Activated CD8-positive, alpha-beta memory T cell treated with anti-CD3 and anti-CD28 coated beads, Interleukin-2, amount 10 ng/mL, durations not matched to agents 7 days and 5 days (primary cell): ENCODE measurements around the gene RIPK3. TPM values are rescaled to one million over a fixed set of nuclear protein-coding genes. Genes with fewer than 3 reads are reported as not detected.
A peak's percentile ranks its signal among the peaks of the same experiment; 100 is the strongest.

Source experiments
- ATAC-seq: fragments of 150-1000 bp; cut with Tn5 transposase; one replicate; pipeline ENCODE4 v1.10.0; 2021; ENCODE audit warnings: moderate library complexity
- CTCF ChIA-PET: fragments of 350-600 bp; sonication (Branson Sonifier 250); formaldehyde crosslinking; loops from one replicate; lab custom pipeline; 2021; ENCODE audit warnings: antibody characterized with exemption; lab: Charles Lee
- DNase-seq: peaks from one replicate; pipeline ENCODE4 v3.0.0-alpha.2; 2020
- H3K27ac Mint-ChIP-seq: one replicate; pipeline ENCODE4 v1.8.0; 2021; ENCODE audit warnings: mild to moderate bottlenecking, mixed read lengths
- H3K27me3 Mint-ChIP-seq: one replicate; pipeline ENCODE4 v1.8.0; 2021; ENCODE audit warnings: mixed read lengths
- H3K36me3 Mint-ChIP-seq: one replicate; pipeline ENCODE4 v1.8.0; 2021; ENCODE audit warnings: mild to moderate bottlenecking, mixed read lengths
- H3K4me1 Mint-ChIP-seq: one replicate; pipeline ENCODE4 v1.8.0; 2021; ENCODE audit warnings: mixed read lengths
- H3K4me3 Mint-ChIP-seq: one replicate; pipeline ENCODE4 v1.8.0; 2021; ENCODE audit warnings: mild to moderate bottlenecking, moderate library complexity, mixed read lengths
- H3K9me3 Mint-ChIP-seq: one replicate; pipeline ENCODE4 v1.8.0; 2022; ENCODE audit warnings: low read depth, mixed read lengths
- total RNA-seq, 2 experiments: library from RNA; stranded (reverse); gene quantifications; one replicate each; pipeline ENCODE4 v1.2.3, GENCODE V29; 2021

Gene RIPK3
- total RNA-seq, 2 experiments from 2014 or later, result 22.9 to 29.4 TPM

DNA sequence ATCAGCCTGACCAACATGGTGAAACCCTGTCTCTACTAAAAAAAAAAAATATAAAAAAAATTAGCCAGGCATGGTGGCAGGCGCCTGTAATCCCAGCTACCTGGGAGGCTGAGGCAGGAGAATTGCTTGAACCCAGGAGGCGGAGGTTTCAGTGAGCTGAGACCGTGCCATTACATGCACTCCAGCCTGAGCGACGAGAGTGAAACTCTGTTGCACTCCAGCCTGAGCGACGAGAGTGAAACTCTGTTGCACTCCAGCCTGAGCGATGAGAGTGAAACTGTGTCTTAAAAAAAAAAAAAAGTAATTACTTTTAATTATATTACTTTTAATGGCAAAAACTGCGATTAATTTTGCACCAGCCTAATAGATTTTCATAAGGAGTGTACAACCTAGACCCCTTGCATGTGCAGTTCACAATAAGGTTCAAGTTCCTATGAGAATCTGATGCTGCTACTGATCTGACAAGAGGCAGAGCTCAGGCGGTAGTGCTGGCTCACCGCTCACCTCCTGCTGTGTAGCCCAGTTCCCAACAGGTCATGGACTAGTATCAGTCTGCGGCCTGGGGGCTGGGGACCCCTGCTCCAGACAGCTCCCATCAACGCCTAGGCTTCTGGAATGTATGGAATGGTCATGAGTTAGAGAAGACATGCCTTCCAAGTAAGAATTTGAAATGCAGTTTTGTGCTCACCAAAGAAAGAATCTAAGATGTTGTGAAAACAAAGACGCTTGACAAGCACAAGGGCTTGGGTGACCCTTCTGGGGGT is 18.4 kb downstream of the RIPK3 start:
- ATAC-seq, result no peak
- Mint-ChIP-seq H3K4me1 (peaks cover 12% of the 10 kb centered on the region), H3K27ac (no peak overlapping the region), H3K4me3 (no peak overlapping the region), H3K36me3 (peaks cover 4% of the 10 kb centered on the region), H3K9me3 (no peaks in the 10 kb centered on the region), H3K27me3 (peaks cover 12% of the 10 kb centered on the region)
- CTCF ChIA-PET, result interaction anchor here (0.9 to 25.2 kb wide), 6 partner anchors 11 to 109 kb away, joined by 3 to 854 read pairs (median 6); partner anchors contain the start of genes CBLN3, CIDEB, KHNYN and LTB4R
- no peak for DNase-seq

DNA sequence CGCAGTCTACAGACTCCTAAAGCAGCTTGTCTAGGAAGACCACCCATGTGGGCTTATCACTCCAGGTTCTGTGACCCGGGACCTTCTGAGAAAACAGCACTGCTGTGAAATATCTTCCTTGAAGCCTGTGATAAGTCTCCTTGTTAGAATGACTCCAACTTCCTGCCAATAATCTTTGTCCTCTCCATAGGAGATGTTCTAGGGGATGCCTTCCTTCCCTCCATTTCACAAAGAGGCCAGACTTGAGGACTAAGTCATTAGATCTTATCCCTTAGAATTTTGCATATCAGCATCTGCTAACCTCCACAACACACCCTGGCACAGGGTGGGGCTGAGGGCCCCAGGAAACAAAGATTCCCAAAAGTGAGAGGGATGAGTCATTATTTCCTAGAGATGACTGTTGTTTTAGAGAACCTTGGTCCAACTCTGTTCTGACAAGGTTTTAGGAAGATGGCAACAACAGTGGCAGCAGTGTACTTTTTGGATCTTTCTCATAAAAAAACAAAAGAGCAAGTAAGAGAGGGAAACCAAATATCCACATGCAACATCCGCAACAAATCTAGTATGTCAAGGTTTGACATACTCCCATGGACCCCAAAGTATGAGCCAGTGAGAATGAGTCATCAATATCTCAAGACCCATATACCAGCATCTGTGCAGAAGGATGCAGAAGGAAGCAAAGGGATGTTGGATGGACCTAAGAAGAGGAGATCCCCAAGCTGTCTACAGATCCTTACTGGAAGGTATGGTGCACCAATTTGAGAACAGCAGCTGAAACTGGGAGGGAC is 22.5 kb downstream of the RIPK3 start:
- H3K4me1 Mint-ChIP-seq, result peaks cover 44% of the 10 kb centered on the region
- no peak overlapping the region for H3K4me3 Mint-ChIP-seq
- H3K36me3 Mint-ChIP-seq, result peaks cover 18% of the 10 kb centered on the region
- CTCF ChIA-PET, result interaction anchor here (1.0 to 25.2 kb wide), 4 partner anchors 7 to 113 kb away, joined by 3 to 854 read pairs (median 82); partner anchors contain the start of genes CBLN3, CIDEB, KHNYN and LTB4R
- peaks cover 12% of the 10 kb centered on the region for H3K27me3 Mint-ChIP-seq
- no peak for ATAC-seq
- DNase-seq, result no peak
- H3K9me3 Mint-ChIP-seq, result no peaks in the 10 kb centered on the region
- no peak overlapping the region for H3K27ac Mint-ChIP-seq

DNA sequence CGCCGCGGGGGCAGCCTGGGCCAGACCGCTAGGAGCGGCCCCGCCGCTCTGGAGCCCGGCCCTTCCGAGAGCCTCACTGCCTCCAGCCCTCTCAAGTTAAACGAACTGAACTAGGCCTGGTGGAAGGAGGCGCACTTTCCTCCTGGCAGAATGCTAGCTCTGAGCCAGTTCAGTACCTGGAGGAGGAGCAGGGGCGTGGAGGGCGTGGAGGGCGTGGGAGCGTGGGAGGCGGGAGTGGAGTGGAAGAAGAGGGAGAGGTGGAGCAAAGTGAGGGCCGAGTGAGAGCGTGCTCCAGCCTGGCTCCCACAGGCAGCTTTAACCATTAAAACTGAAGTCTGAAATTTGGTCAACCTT is 23.2 kb downstream of the RIPK3 start:
- no peaks in the 10 kb centered on the region for H3K9me3 Mint-ChIP-seq
- peaks cover 18% of the 10 kb centered on the region for H3K36me3 Mint-ChIP-seq
- DNase-seq (no peak), ATAC-seq (no peak)
- no peak overlapping the region for H3K27ac Mint-ChIP-seq
- no peak overlapping the region for H3K4me3 Mint-ChIP-seq
- H3K27me3 Mint-ChIP-seq, result peaks cover 12% of the 10 kb centered on the region
- peaks cover 52% of the 10 kb centered on the region for H3K4me1 Mint-ChIP-seq
- CTCF ChIA-PET, result interaction anchor here (1.0 kb wide), 1 partner anchor 88 kb away, joined by 3 read pairs; no protein-coding TSS in a partner anchor

DNA sequence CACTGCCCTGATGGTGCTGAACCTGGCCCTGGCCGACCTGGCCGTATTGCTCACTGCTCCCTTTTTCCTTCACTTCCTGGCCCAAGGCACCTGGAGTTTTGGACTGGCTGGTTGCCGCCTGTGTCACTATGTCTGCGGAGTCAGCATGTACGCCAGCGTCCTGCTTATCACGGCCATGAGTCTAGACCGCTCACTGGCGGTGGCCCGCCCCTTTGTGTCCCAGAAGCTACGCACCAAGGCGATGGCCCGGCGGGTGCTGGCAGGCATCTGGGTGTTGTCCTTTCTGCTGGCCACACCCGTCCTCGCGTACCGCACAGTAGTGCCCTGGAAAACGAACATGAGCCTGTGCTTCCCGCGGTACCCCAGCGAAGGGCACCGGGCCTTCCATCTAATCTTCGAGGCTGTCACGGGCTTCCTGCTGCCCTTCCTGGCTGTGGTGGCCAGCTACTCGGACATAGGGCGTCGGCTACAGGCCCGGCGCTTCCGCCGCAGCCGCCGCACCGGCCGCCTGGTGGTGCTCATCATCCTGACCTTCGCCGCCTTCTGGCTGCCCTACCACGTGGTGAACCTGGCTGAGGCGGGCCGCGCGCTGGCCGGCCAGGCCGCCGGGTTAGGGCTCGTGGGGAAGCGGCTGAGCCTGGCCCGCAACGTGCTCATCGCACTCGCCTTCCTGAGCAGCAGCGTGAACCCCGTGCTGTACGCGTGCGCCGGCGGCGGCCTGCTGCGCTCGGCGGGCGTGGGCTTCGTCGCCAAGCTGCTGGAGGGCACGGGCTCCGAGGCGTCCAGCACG is 23.8 kb downstream of the RIPK3 start:
- Mint-ChIP-seq H3K4me3 (no peak overlapping the region), H3K27ac (no peak overlapping the region), H3K9me3 (no peaks in the 10 kb centered on the region), H3K4me1 (peaks cover 52% of the 10 kb centered on the region), H3K36me3 (peaks cover 18% of the 10 kb centered on the region), H3K27me3 (peaks cover 12% of the 10 kb centered on the region)
- DNase-seq (no peak), ATAC-seq (no peak)
- CTCF ChIA-PET, result no interaction called here

DNA sequence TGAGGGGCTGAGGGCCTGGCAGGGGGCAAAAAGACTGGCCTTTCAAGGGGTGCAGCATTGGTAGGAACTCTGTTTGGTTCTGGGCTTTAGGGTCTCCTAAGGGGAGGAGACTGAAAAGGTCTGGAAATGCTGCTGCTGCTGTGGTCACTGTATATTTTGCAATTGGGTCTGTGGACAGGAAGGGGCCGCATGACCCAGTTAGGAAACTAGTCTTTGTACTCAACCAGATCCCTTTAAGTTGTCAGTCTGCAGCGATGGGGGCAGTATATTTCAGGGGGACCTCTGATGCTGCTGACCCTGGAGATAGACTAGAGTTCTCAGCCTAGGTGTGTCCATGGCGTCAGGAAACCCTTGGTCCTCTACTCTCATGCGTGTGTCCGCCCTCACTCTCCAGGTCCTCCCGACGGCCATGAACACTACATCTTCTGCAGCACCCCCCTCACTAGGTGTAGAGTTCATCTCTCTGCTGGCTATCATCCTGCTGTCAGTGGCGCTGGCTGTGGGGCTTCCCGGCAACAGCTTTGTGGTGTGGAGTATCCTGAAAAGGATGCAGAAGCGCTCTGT is 24.5 kb downstream of the RIPK3 start:
- no peaks in the 10 kb centered on the region for H3K9me3 Mint-ChIP-seq
- CTCF ChIA-PET, result no interaction called here
- H3K4me3 Mint-ChIP-seq, result no peak overlapping the region
- DNase-seq (no peak), ATAC-seq (no peak)
- no peak overlapping the region for H3K27ac Mint-ChIP-seq
- peaks cover 18% of the 10 kb centered on the region for H3K36me3 Mint-ChIP-seq
- H3K27me3 Mint-ChIP-seq, result peaks cover 11% of the 10 kb centered on the region
- H3K4me1 Mint-ChIP-seq, result peaks cover 54% of the 10 kb centered on the region

DNA sequence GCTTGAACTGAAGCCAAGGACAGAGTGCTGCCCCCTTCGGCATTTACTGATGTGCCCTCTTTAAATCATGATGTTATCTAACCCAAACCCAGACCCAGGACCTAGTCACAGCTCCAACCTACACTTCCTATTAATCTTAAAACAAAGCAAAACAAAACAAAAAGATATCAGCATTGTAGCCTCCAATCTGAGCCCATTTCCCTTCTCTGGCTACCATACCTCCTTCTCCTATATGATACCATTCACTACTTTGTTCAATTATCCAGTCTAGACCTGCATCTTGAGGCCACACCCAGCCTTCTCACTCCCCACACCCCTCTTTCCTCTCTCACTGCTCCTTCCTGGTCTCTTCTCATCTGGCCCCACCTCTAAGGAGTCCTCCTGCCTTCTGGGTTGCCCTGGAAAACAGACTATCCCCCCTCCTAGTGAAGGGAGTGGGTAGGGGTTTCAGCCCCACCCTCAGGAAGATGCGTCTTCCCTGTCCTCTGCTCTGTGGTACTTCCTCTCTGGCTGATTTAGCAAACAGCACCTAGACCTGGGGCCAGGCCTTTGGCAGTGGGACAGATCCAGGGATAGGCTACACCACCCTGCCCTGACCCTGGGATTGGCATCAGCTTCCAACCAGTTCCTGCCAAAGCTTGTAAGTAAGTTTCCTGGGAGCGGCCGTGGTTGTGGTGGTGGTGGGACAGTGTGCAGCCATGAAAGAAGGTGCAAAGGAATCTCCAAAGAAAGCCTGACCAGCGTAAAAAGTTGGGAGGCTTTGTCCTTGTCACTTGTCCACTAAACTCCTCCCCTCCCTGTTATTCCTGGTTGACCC is 25.2 kb downstream of the RIPK3 start:
- Mint-ChIP-seq H3K9me3 (no peaks in the 10 kb centered on the region), H3K4me3 (peak overlapping the region; percentile 34), H3K27ac (peak overlapping the region; percentile 87), H3K4me1 (peaks cover 62% of the 10 kb centered on the region), H3K27me3 (peaks cover 5% of the 10 kb centered on the region), H3K36me3 (peaks cover 18% of the 10 kb centered on the region)
- CTCF ChIA-PET, result interaction anchor here (1.3 to 20.8 kb wide), 6 partner anchors 9 to 116 kb away, joined by 3 to 541 read pairs (median 134); partner anchors contain the start of genes ADCY4, CBLN3, DHRS1 and GMPR2
- DNase-seq (no peak), ATAC-seq (no peak)

DNA sequence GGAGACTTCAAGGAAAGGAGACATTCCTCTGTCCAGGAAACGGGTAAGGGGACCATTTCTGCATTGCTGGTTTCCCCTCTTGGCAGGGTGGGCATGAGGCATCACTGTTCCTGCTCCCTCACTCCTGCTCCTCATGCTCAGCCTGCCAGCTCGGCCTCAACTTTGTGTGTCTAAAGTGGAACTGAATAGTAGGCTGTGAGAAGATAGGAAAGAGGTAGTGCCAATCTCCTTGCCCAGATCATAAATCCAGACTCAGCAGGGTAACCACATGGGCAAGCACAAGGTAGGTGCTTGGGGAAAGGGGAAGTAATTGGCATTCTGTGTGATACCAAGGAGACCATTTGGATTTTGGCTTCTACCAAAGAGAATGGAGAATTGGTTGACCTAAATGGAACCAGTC is 25.9 kb downstream of the RIPK3 start:
- peak overlapping the region; percentile 34 for H3K4me3 Mint-ChIP-seq
- peaks cover 21% of the 10 kb centered on the region for H3K36me3 Mint-ChIP-seq
- peak overlapping the region; percentile 87 for H3K27ac Mint-ChIP-seq
- CTCF ChIA-PET, result interaction anchor here (1.1 to 20.8 kb wide), 8 partner anchors 10 to 205 kb away, joined by 3 to 541 read pairs (median 99); partner anchors contain the start of genes ADCY4, CBLN3, DHRS1 and GMPR2
- no peaks in the 10 kb centered on the region for H3K27me3 Mint-ChIP-seq
- peaks cover 68% of the 10 kb centered on the region for H3K4me1 Mint-ChIP-seq
- H3K9me3 Mint-ChIP-seq, result no peaks in the 10 kb centered on the region
- ATAC-seq (no peak), DNase-seq (no peak)

DNA sequence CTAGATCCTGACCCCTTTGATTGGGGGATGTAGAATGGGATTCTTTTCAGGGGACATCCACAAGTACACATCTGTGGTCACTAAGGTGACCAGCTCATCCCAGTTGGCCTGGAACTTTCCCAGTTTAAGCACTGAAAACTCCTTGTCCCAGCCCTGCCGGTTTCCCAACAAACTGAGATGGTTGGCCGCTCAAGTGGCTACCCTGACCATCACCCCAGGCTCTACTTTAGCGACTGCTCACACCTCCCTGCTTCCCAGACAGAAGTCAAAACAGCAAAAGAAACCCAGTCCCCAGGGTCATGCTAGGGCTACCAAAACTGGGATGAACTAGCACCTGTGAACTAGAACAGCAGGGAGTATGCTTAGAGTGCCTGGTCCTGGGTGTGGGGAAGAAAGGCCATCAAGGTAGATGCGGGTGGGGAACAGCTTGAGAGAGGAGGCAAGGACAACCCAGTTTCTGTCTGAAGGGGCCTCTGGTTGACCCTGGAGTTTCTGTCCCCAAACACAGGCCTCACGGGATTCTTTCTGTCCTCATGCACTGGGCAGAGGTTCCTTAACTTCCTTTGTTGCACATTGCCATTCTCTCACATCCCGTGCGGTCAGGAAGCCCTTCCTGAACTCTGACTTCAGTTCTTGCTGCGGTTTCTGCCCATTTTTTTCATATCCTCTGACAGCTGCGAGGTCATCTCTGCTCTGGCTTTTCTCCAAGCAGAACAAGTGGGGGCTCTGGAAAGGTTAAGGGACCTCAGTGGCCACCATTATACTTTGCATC is 26.9 kb downstream of the RIPK3 start:
- ATAC-seq (no peak), DNase-seq (peak; percentile 79)
- peaks cover 24% of the 10 kb centered on the region for H3K36me3 Mint-ChIP-seq
- CTCF ChIA-PET, result interaction anchor here (1.0 to 20.8 kb wide), 12 partner anchors 11 to 204 kb away, joined by 3 to 541 read pairs (median 28); partner anchors contain the start of genes ADCY4, CBLN3, DHRS1 and GMPR2
- no peaks in the 10 kb centered on the region for H3K27me3 Mint-ChIP-seq
- H3K4me3 Mint-ChIP-seq, result peak overlapping the region; percentile 75
- no peaks in the 10 kb centered on the region for H3K9me3 Mint-ChIP-seq
- H3K27ac Mint-ChIP-seq, result peak overlapping the region; percentile 87
- peaks cover 76% of the 10 kb centered on the region for H3K4me1 Mint-ChIP-seq

DNA sequence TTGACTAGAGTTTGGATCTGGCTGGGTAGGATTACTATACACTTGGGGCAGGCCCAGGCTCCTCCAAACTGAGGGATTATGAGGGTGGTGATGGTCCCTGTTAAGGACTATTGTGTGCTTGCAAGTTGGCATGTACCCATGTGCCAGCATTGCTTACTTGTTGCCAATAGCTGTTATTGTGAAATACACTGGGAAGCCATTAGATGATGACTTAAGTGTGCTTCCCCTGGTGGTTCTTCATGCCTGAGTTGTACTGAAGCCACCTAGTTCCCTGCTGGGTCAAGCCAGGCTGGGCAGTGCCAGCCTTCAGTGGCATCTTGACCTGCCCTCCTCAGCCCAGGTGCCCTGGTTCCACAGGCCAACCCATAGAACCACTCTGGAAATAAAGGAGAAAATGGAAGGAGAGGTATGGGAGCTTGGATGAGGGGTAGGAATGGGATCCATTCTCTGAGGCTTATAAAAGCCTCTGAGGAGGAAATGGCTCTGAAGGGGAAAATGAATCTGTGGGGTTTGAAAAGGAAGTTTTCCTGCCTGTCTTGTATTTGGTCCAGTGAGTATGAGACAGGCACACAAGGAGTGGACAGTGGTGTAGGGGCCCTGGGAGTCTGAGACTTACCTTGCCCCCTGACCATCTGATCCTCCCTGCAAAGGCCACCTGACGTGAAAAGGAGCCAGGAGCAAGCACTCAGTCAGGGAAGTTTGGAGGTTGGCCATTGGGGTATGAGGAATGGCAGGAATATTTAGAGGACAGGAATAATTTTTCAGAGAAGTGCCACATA is 27.8 kb downstream of the RIPK3 start:
- Mint-ChIP-seq H3K4me1 (peaks cover 77% of the 10 kb centered on the region), H3K36me3 (peaks cover 26% of the 10 kb centered on the region), H3K27me3 (no peaks in the 10 kb centered on the region), H3K9me3 (no peaks in the 10 kb centered on the region), H3K27ac (peak overlapping the region; percentile 87), H3K4me3 (peak overlapping the region; percentile 75)
- DNase-seq (no peak), ATAC-seq (no peak)
- CTCF ChIA-PET, result interaction anchor here (1.0 to 20.8 kb wide), 13 partner anchors 12 to 124 kb away, joined by 3 to 541 read pairs (median 19); partner anchors contain the start of genes ADCY4, CBLN3, CHMP4A and DHRS1

DNA sequence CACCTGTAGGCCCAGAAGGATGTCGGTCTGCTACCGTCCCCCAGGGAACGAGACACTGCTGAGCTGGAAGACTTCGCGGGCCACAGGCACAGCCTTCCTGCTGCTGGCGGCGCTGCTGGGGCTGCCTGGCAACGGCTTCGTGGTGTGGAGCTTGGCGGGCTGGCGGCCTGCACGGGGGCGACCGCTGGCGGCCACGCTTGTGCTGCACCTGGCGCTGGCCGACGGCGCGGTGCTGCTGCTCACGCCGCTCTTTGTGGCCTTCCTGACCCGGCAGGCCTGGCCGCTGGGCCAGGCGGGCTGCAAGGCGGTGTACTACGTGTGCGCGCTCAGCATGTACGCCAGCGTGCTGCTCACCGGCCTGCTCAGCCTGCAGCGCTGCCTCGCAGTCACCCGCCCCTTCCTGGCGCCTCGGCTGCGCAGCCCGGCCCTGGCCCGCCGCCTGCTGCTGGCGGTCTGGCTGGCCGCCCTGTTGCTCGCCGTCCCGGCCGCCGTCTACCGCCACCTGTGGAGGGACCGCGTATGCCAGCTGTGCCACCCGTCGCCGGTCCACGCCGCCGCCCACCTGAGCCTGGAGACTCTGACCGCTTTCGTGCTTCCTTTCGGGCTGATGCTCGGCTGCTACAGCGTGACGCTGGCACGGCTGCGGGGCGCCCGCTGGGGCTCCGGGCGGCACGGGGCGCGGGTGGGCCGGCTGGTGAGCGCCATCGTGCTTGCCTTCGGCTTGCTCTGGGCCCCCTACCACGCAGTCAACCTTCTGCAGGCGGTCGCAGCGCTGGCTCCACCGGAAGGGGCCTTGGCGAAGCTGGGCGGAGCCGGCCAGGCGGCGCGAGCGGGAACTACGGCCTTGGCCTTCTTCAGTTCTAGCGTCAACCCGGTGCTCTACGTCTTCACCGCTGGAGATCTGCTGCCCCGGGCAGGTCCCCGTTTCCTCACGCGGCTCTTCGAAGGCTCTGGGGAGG is 28.9 kb downstream of the RIPK3 start, which contains the start of gene LTB4R:
Gene LTB4R, plus strand, starts transcription at position 857 of the 959 bp plus-strand sequence. CDS start 4,150 bp downstream, outside the sequence.
- H3K4me3 Mint-ChIP-seq, result peak within 1 kb of the TSS; percentile 75
- H3K27ac Mint-ChIP-seq, result peak within 1 kb of the TSS; percentile 87
- H3K4me1 Mint-ChIP-seq, result peaks cover 72% of the 10 kb centered on the region
- peak; percentile 80 for DNase-seq
- H3K27me3 Mint-ChIP-seq, result no peaks in the 10 kb centered on the region
- H3K9me3 Mint-ChIP-seq, result no peaks in the 10 kb centered on the region
- peaks cover 31% of the 10 kb centered on the region for H3K36me3 Mint-ChIP-seq
- CTCF ChIA-PET, result interaction anchor here (0.7 to 20.8 kb wide), 18 partner anchors 12 to 196 kb away, joined by 3 to 541 read pairs (median 12); partner anchors contain the start of genes ADCY4, CBLN3, CHMP4A and DCAF11
- peak; percentile 90 for ATAC-seq
